H1 (cell line): ENCODE measurements around the gene SLC25A24. TPM values are rescaled to one million over a fixed set of nuclear protein-coding genes. Genes with fewer than 3 reads are reported as not detected.

ENCODE experiments used
- CBX5 ChIP-seq: fragments of 300-800, 300-1000 bp; sonication (generic); IDR thresholded peaks from 2 replicates; pipeline ENCODE4 v1.7.1; 2016; ENCODE audit warnings: antibody characterized with exemption, low read length, low read depth
- CBX8 ChIP-seq: fragments of 300-800, 300-1000 bp; sonication (generic); IDR thresholded peaks from 2 replicates; pipeline ENCODE4 v1.7.1; 2016; ENCODE audit warnings: low read depth, low read length, borderline replicate concordance
- HDAC6 ChIP-seq: IDR thresholded peaks from one replicate; pipeline ENCODE4 v1.7.1; 2012; ENCODE audit warnings: low read depth, mild to moderate bottlenecking, inconsistent platforms, low read length, moderate library complexity
- JUN ChIP-seq: IDR thresholded peaks from 2 replicates; pipeline ENCODE4 v1.6.1; 2011; ENCODE audit warnings: low read depth, mild to moderate bottlenecking, improper control_type of control experiment, low read length
- KDM4A ChIP-seq: IDR thresholded peaks from one replicate; pipeline ENCODE4 v1.7.1; 2012; ENCODE audit warnings: low read depth, mild to moderate bottlenecking, moderate library complexity, low read length, inconsistent platforms; ENCODE audit not compliant: severe bottlenecking
- KDM5A ChIP-seq: fragments of 200-600 bp; IDR thresholded peaks from 2 replicates; pipeline ENCODE4 v1.7.1; 2012; ENCODE audit warnings: mild to moderate bottlenecking, low read length, inconsistent platforms, mixed read lengths
- PHF8 ChIP-seq: fragments of 200-600 bp; sonication (generic); conservative IDR thresholded peaks from 2 replicates; pipeline ENCODE4 v1.7.1; 2012; ENCODE audit warnings: low read depth, mild to moderate bottlenecking, inconsistent platforms, low read length, moderate library complexity
- POLR2AphosphoS5 ChIP-seq: IDR thresholded peaks from 2 replicates; pipeline ENCODE4 v1.6.1; 2011; ENCODE audit warnings: low read depth, low read length
- SIN3A ChIP-seq, 2 experiments: IDR thresholded peaks in 1 of 2; conservative IDR thresholded peaks in 1 of 2; 2 replicates each; pipeline ENCODE4 v1.6.1; 2011 to 2012; ENCODE audit warnings: low read length in 2 of 2, improper control_type of control experiment in 1 of 2, low read depth in 1 of 2, mild to moderate bottlenecking in 1 of 2
- SIRT6 ChIP-seq: IDR thresholded peaks from one replicate; pipeline ENCODE4 v1.7.1; 2012; ENCODE audit warnings: low read length, inconsistent platforms
- SP4 ChIP-seq: IDR thresholded peaks from 2 replicates; pipeline ENCODE4 v1.6.1; 2012; ENCODE audit warnings: low read length, inconsistent platforms
- TBP ChIP-seq: IDR thresholded peaks from 2 replicates; pipeline ENCODE4 v1.6.1; 2011; ENCODE audit warnings: low read depth, low read length, improper control_type of control experiment
- polyA plus RNA-seq, 7 experiments: library from polyadenylated mRNA; depleted of rRNA in 3 of 7; stranded (reverse) in 5 of 7; unstranded in 2 of 7; fragments of >200 nt in 5 of 7; fragments of 200-250 nt in 2 of 7; gene quantifications; 1 replicate in 5 of 7; 2 replicates in 1 of 7; 4 replicates in 1 of 7; pipeline versions ENCODE4 v1.2.1 to v1.2.3, GENCODE V29; 2011 to 2013; ENCODE audit warnings: missing spikeins in 2 of 7, mixed read lengths in 2 of 7
- total RNA-seq: library from RNA; stranded (reverse); fragmentation: NEBNext Ultra II Directional; extraction: Animal tissue kit (Norgen Biotek cat#: 25700); gene quantifications from 2 replicates; pipeline ENCODE4 v1.2.1, GENCODE V29; 2021
- TF ChIP-seq, protein P1 (sequence below): fragments of 300-600 bp; sonication (generic); IDR thresholded peaks from 2 replicates; pipeline ENCODE4 v1.7.1; 2012; ENCODE audit warnings: low read length, moderate library complexity, mild to moderate bottlenecking, inconsistent platforms; ENCODE audit not compliant: insufficient replicate concordance

The SLC25A24 gene
- total and polyA plus RNA-seq, 2 of the 8 experiments (the other 6 are each of a cell fraction or from before 2014, with no cell fraction given) = 13.6 to 40.6 TPM

DNA sequence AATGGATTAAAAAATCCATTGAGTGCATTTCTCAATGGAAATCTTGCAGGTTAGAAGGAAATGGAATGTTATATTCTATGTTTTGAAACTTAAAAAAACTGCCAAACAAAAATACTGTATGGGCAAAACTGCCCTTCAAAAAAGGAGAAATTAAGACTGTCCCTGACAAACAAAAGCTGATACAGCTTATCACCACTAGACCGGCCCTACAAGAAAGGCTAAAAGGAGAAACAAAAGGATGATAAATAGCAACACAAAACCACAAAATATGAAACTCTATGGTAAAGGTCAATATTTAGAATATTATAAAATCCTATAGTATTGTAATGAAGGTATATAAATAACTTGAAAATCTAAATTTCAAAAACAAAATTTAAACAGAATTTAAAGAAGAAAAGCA is 60.0 kb downstream of the SLC25A24 start (continued):
- TF ChIP-seq, protein P1, sequence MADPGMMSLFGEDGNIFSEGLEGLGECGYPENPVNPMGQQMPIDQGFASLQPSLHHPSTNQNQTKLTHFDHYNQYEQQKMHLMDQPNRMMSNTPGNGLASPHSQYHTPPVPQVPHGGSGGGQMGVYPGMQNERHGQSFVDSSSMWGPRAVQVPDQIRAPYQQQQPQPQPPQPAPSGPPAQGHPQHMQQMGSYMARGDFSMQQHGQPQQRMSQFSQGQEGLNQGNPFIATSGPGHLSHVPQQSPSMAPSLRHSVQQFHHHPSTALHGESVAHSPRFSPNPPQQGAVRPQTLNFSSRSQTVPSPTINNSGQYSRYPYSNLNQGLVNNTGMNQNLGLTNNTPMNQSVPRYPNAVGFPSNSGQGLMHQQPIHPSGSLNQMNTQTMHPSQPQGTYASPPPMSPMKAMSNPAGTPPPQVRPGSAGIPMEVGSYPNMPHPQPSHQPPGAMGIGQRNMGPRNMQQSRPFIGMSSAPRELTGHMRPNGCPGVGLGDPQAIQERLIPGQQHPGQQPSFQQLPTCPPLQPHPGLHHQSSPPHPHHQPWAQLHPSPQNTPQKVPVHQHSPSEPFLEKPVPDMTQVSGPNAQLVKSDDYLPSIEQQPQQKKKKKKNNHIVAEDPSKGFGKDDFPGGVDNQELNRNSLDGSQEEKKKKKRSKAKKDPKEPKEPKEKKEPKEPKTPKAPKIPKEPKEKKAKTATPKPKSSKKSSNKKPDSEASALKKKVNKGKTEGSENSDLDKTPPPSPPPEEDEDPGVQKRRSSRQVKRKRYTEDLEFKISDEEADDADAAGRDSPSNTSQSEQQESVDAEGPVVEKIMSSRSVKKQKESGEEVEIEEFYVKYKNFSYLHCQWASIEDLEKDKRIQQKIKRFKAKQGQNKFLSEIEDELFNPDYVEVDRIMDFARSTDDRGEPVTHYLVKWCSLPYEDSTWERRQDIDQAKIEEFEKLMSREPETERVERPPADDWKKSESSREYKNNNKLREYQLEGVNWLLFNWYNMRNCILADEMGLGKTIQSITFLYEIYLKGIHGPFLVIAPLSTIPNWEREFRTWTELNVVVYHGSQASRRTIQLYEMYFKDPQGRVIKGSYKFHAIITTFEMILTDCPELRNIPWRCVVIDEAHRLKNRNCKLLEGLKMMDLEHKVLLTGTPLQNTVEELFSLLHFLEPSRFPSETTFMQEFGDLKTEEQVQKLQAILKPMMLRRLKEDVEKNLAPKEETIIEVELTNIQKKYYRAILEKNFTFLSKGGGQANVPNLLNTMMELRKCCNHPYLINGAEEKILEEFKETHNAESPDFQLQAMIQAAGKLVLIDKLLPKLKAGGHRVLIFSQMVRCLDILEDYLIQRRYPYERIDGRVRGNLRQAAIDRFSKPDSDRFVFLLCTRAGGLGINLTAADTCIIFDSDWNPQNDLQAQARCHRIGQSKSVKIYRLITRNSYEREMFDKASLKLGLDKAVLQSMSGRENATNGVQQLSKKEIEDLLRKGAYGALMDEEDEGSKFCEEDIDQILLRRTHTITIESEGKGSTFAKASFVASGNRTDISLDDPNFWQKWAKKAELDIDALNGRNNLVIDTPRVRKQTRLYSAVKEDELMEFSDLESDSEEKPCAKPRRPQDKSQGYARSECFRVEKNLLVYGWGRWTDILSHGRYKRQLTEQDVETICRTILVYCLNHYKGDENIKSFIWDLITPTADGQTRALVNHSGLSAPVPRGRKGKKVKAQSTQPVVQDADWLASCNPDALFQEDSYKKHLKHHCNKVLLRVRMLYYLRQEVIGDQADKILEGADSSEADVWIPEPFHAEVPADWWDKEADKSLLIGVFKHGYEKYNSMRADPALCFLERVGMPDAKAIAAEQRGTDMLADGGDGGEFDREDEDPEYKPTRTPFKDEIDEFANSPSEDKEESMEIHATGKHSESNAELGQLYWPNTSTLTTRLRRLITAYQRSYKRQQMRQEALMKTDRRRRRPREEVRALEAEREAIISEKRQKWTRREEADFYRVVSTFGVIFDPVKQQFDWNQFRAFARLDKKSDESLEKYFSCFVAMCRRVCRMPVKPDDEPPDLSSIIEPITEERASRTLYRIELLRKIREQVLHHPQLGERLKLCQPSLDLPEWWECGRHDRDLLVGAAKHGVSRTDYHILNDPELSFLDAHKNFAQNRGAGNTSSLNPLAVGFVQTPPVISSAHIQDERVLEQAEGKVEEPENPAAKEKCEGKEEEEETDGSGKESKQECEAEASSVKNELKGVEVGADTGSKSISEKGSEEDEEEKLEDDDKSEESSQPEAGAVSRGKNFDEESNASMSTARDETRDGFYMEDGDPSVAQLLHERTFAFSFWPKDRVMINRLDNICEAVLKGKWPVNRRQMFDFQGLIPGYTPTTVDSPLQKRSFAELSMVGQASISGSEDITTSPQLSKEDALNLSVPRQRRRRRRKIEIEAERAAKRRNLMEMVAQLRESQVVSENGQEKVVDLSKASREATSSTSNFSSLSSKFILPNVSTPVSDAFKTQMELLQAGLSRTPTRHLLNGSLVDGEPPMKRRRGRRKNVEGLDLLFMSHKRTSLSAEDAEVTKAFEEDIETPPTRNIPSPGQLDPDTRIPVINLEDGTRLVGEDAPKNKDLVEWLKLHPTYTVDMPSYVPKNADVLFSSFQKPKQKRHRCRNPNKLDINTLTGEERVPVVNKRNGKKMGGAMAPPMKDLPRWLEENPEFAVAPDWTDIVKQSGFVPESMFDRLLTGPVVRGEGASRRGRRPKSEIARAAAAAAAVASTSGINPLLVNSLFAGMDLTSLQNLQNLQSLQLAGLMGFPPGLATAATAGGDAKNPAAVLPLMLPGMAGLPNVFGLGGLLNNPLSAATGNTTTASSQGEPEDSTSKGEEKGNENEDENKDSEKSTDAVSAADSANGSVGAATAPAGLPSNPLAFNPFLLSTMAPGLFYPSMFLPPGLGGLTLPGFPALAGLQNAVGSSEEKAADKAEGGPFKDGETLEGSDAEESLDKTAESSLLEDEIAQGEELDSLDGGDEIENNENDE = no peak
- TF ChIP-seq CBX8 (no peak), JUN (no peak), CBX5 (no peak), POLR2AphosphoS5 (no peak), SIN3A (conservative IDR thresholded peaks at IDR 0.05 in 1 of 2, IDR thresholded peaks at IDR 0.05 in 1 of 2; ENCODE audit: low read depth in 1 of 2, low read length in 2 of 2) (no peak), SIRT6 (no peak), KDM5A (no peak), KDM4A (no peak), TBP (no peak), HDAC6 (no peak), SP4 (no peak), PHF8 (no peak)
